ENCODE data around the gene TICAM2.

The TICAM2 gene

DNA sequence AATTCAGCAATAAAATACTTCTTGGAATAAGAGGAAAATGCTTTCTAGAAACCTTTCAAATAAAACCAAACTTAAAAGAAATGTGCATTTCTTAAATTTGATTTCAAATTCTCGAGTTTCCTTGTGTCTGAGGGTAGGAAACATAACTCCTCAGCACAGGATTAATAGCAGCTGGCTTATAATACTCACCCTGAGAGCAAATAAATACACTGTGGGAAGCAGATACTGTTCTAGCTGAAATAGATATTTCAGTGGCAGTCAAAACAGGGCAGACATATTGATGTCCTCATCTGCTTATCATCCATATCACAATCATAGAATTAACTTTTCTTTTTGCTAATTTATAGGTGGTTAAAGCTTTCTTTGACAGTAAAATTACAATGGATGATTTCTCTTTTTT, 33.6 kb downstream of the TICAM2 start:
- DNase-seq (ENCODE audit: low spot score), result no peak

- DNase-seq (ENCODE audit: low spot score), result no peak
Measured at GRCh38 chr5:115565233-115565632, 37.0 kb downstream of the TICAM2 start.

GRCh38 chr5:115561176-115561575, 41.1 kb downstream of the TICAM2 start:
- DNase-seq (ENCODE audit: low spot score), result no peak

DNA sequence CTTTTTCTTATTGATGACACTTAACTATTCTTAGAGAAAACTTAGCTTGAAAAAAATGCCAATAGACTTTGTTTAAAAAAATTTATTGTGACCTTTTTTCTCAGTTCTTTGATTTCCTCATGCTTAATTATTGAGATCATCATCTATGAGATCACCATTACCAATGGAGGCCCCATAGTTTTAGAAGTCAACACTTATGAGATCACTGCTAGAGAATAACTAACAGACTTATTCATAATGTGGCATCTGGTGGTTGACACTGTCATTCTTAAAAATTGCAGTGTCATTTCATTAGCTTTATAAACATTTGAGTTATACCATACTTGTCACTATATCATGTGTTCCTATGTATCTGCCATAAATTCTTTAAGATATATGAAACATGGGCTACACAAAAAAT, 42.8 kb downstream of the TICAM2 start:
- no peak for DNase-seq (ENCODE audit: low spot score)

DNA sequence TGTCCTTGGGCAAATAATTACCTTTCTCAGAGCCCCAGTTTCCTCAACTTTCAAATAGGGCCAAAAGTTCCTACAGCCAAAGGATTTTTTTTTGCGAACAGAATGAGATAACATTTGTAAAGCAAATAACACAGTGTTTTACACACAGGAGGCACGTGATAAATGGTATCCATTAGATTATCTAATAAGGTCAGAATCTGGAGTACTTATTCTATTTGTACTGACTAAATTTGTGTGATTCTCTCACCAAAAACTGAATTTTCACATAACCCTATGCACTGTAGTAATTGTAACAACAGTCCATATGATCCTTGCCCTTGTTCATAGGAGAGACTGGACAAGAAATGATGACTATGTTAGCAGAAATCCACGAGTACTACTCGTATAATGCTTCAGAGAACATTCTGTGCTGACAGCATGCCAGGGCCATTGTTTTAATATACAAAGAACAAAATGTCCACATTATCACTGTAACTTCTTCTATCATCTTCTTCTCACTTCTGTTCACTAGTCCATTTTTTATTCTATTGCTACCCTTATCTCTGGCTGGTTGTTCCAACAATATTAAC, 43.8 kb downstream of the TICAM2 start:
- no peak for DNase-seq (ENCODE audit: low spot score)

GRCh38 chr5:115557667-115558387, 44.5 kb downstream of the TICAM2 start:
- DNase-seq (ENCODE audit: low spot score), result no peak

- DNase-seq (ENCODE audit: low spot score), result no peak
Measured at GRCh38 chr5:115556276-115556675, 46.0 kb downstream of the TICAM2 start.

GRCh38 chr5:115555084-115555633, 47.1 kb downstream of the TICAM2 start:
- no peak for DNase-seq (ENCODE audit: low spot score)

- DNase-seq (ENCODE audit: low spot score), result no peak
Measured at GRCh38 chr5:115553082-115553481, 49.2 kb downstream of the TICAM2 start.

DNA sequence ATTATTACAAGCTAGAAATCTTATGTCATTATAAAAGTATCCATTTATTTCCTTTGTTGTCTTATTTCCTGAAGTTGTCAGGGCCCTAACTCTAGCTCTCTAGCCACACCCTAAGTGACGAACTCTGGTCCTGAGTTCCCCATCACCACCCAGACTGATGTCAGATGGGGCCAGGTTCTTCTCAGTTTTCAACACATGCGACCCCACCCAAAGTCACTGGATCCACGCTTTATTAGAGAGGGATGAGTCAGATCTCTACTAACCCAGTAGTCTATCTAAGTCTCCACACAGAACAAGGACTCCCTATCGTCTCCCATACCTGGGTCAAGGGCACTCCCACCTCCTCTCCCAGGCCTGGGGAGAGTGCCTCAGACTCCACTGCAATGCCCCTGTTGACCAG, 50.9 kb downstream of the TICAM2 start:
- peak; percentile 33 for DNase-seq (ENCODE audit: low spot score)

DNA sequence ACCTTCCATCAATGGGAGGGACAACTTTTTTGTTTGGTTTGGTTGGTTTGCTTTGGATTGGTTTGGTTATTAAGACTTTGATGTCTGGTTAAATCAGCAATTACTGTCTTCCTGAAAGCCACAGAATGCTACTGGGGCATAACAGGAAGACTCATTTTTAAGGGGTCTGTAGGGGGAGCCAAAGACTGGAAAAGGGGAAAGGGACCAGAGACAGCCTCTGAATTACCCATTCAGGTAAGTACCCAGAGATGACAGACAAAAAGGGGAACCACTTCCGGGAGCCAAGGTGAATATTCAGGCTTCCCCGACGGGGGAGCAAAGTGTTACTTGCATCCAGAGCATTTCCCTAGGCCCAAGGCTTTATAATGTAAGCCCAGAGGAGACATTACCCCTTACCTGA, 53.1 kb downstream of the TICAM2 start:
- peak; percentile 47 for DNase-seq (ENCODE audit: low spot score)

- DNase-seq (ENCODE audit: low spot score), result no peak
Measured at GRCh38 chr5:115548683-115549082, 53.6 kb downstream of the TICAM2 start.

GRCh38 chr5:115545351-115545882, 56.9 kb downstream of the TICAM2 start:
- no peak for DNase-seq (ENCODE audit: low spot score)

- peak; percentile 94 for DNase-seq (ENCODE audit: low spot score)
Measured at GRCh38 chr5:115544436-115545350, 57.6 kb downstream of the TICAM2 start, which contains the start of gene FEM1C. Gene FEM1C, minus strand, starts transcription at chr5:115544775. Its CDS starts 1,282 bp downstream, at chr5:115543493.

GRCh38 chr5:115544043-115544435, 58.2 kb downstream of the TICAM2 start:
- peak; percentile 57 for DNase-seq (ENCODE audit: low spot score)

GRCh38 chr5:115543365-115544042, 58.8 kb downstream of the TICAM2 start:
- peak; percentile 47 for DNase-seq (ENCODE audit: low spot score)

DNA sequence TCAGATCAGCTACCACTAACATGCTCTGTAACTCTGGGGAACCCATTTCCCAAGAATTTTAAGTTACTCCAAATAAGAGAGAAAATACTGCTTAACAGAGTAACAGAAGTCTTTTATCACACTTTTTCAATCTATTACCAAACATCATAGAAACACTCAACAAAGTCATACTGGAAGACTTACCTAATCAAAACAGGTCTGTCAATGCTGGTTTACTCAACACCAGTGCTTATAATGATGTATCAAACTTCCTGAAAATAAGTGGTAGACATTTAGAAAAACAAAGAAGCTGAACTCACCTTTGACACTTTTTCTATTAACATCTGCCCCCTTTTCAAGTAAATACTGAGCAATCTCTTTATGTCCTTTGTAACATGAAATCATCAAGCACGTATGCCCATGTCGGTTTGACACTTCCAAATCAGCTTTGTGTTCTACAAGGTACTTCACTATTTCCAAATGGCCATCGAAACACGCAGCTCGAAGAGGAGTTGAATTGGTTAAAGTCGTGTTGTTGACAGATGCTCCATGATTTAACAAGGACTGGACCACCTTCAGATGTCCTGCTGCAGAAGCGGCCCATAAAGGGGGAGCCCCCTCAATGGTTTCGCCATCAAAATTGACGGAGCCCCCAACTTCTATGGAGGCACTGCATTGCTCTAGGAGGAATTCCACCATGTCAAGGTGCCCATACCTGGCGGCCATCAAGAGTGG, 59.5 kb downstream of the TICAM2 start:
- DNase-seq (ENCODE audit: low spot score), result peak; percentile 49

- no peak for DNase-seq (ENCODE audit: low spot score)
Measured at GRCh38 chr5:115542086-115542485, 60.2 kb downstream of the TICAM2 start.

- DNase-seq (ENCODE audit: low spot score), result peak; percentile 48
Measured at GRCh38 chr5:115541611-115542010, 60.7 kb downstream of the TICAM2 start.

- DNase-seq (ENCODE audit: low spot score), result no peak
Measured at GRCh38 chr5:115535479-115536035, 66.7 kb downstream of the TICAM2 start.

- DNase-seq (ENCODE audit: low spot score), result no peak
Measured at GRCh38 chr5:115532517-115532916, 69.8 kb downstream of the TICAM2 start.
